Activated CD4-positive, alpha-beta T cell treated with anti-CD3 and anti-CD28 coated beads for 24 hours (primary cell): Measurements from ENCODE around the gene EBF3.

ENCODE experiments used
- DNase-seq, 2 donors: peaks; one replicate each; pipeline ENCODE4 v3.0.0-alpha.2; 2020; ENCODE audit warnings: low read depth in 2 of 2

Gene EBF3

DNA sequence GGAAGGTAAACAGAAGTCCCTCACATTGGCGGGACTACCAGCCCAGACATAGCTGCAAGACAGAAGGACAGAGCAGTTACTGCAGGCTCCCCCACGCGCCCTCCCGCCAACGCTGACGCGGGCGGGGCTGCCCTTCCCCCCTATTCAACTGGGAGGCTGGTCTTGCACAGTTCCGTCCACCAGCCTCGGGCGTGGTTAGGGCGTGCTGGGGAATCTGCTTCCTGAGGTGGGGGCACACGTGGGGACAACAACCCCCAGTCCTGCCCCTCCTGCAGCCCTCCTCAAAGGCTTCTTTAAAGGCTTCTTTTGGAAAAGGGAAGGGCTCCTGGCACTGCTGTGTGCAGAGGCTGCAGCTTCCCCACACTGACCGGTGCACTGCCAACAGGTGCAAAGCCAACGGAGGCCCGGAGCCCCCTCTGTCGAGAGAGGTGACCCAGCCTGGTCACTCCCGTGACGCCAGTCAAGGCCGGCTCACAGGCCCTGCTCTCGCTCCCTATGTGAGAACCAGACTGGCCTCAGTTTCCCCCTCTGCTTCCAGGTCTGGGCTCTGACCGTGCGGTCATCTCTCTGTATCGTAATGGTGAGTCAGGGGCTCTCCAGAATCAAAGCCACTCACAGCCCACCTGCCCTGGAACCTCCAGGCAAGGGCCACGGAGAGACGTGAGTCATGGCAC, 126.0 kb downstream of the EBF3 start:
- no peak for DNase-seq

DNA sequence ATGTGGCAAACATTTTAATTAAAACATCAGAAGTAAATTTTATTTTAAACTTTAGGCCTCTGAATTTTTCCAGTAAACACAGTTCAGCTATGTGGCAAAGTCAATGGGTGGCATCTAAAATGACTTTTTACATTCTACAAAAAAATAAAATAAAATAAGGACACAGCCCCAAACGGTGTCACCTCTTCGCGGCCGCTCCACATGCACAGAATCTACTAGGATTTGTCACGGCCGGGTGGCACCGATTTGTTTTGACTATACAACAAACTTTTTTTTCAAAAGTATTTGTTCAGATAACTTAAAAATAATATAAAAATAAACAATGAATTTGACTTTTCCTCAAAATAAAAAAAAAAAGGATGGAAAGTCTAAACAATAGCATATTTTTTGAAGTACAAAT, 127.8 kb downstream of the EBF3 start:
- no peak for DNase-seq

DNA sequence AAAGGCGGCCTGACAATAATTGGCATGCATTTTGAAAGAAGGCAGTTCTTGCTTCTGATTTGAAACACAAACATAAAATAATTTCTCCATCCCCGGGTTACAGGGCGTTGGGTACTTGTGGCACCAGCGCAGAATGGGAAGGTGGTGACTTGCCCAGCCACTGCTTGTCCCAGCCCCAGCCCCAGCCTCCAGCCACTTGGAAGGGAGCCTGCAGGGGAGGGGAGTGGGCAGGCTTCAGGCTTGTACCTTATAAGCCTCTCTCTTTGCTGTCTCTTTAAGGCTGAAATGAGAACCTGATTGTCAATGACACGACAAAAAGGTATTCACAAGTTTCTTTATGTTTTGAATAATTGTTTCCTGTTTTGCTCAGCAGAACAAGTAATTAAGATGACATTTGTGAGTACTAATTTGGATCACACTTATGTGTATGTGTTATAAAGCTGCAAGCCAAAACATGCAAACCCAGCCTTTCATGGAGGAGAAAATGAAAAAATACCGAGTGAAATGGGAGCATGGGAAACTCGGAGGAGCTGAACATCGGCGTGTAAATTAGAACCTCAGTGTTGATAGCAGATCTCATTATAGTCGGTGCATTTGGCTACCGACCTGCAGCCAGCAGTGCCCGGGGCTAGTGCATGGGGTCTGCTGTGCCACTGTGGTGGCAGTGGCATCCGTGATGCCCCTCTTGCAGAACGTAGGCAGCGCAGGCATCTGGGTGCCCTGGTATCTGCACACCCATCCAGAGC, 129.9 kb downstream of the EBF3 start:
- DNase-seq = no peak

DNA sequence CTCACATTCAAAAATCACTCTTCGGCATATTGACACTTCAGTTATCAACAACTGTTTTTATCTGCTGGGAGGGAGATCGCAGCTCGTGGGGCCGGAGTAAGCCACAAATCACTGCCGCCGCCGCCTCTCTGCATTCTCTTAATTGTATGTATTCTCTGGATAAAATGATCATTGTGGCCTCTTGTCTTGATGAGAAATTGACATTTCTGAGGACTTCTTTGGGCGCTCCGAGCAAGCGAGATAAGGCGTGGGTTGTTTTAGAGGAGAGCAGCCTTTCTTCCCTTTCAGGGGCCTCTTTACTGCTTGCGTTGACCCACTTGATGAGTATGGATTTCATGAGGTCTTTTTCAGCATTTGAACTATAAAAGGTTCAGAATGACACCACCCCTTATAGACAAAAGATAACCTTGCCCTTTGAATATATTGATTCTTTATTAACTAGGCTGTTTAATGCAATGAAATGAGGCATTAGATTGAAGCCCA, 130.6 kb downstream of the EBF3 start:
- no peak for DNase-seq

DNA sequence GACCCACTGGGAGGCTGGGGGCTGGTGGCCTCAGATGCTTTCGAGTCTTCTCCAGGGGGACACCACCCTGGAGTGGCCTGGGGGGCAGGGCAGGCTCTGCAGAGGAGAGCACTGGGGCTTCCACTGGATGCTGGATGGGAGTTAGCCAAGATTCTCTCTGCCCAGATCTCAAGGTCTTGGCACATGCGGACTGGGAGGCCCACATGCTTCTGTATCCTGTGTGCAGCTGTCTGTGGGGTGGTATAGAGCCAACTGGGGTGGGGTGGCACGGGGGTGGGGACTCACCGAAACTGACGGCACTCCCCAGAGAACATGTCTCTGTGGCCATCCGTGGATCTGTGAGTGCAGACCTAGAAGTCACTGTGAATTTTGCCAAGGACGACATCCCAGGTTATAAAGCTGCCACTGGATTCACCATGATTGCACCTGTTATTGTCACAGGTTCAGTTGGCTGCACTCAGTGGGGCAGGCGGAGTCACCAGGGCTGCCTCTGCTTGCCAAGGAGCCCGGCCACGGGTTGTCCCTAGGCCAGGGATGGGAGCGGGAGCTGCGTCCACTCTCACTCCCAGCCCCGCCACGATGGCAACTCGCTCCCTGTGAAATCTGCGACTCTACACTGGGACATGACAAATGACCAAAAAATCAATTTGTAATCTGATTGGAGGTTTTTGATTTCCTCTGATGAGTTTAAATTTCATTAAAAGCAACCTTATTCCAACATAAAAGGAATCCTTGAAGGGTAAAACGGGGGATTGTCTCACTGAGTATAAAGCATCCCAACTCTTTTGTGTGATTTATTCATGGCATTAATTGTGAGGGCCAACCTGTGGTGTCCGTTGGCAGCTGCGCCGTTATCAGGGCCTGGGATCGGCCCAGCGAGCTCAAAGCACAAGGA, 131.3 kb downstream of the EBF3 start:
- no peak for DNase-seq

DNA sequence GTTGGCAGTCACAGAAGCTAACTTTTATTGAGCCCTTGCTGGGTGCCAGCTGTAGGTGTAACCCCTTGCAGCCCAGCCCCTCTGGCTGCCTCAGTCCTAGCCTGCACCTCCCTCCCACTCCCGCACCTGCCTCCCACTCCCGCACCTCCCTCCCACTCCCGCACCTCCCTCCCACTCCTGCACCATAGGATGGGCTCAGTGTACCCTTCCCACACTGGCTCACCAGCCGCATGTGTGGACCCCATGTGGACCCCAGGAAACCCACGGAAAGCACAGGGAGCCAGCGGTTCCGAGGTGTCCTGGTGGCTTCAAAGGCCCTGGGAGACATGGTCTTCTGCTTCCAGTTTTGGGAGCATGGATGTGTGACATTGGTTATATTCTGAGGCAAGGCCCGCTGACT, 132.9 kb downstream of the EBF3 start:
- DNase-seq = no peak

DNA sequence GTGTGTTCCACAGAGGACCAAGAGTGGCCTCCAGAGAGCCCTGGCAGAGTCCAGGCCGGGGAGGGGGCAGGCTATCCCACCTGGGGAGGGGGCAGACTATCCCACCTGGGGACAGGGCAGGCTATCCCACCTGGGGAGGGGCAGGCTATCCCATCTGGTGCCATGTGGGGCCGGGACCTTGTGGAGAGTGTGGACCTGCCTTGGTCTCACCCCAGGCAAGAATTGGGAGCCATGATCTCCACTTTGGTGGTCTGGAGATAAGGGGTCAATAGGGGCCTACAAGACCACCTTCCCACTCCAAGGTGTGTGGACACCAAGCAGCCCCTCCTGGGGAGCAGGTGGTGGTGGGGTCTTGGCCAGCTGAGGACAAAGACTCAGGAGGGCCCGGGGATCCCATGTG, 138.2 kb downstream of the EBF3 start:
- no peak for DNase-seq

DNA sequence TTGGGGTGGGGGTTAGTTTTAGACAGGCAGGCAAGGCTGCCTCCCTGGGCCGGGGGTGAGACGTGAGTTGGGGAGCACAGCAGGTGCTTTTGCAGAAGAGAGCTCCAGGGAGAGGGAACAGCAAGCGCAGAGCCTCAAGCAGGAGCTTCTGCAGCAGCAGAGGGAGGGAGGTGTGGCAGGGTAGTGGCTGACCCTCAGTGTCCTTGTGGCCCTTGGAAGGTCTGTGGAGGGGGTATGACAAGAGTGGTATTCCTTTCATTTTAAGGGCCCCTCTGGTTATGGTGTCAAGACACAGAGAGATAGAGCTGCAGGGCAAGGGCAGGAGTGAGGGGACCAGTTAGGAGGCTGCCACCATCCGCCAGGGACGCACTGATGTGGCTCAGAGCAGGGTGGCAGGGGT, 138.9 kb downstream of the EBF3 start:
- DNase-seq = no peak

DNA sequence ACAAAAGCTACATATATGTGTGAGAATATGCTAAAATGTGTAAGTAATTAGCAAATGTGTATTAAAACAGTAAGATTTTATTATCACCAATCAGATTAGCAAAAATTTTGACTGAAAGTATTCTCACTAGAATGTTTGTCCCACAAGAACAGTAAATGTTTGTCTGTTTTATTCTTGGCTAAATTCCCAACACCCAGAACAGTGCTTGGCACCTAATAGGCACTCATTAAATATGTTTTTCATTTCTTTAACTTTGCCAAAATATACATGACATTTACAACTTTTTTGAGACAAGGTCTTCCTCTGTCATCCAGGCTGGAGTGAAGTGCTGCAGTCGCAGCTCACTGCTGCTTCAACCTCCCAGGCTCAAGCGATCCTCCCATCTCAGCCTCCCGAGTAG, 143.6 kb downstream of the EBF3 start:
- DNase-seq = no peak

DNA sequence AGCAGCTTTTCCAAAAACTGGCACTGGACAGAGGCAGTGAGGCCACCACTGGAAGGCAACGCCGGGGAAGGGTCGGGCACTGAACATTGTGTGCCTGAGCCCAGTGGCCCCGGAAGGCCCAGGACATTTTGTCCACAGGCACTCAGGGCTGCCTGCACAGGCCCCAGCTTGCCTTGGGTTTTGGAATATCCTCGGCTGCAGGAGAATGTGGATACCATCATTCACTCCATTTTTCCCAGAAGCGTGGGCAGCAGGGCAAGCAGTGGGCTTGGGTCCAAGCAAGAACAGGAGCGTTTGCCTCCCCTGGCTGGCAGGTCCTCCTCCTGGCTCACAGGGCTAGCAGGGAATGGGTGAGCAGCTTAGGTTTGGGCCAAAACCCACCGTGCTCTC, 147.4 kb downstream of the EBF3 start:
- no peak for DNase-seq

DNA sequence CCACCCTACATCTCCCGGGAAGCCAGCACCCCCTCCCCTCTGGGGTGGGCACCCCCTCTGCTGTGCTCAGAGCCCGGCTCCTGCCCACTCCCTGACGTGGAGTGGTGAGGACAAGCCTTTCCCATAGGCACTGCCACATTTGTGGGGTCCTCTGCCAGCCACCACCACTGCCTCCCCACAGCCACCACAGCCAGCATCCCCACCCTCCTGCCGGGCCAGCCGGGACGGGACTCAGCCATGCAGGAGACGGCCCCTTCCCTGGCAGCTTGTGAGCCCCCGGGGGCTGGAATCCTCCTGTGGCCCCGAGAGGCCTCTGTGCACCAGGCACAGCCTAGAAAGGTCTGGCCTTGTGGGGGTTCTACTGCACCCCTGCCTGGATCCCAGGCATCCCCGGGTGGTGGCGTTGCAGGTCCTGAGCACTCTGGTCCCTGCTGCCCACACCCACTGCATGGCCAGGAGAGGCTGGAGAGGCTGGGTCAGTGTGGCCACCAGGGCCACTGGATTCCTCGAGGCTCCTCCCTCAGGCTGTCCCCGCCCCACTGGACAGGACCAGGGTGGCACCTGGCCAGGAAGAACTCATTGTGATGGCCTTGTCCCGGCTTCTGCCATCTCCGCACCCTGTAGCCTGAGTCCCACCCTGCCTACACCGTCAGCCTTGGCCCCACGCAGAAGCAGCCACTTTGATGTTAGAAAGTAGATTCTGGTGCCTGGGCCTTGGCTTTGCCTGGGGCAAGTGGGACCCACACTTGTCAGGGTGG, 148.0 kb downstream of the EBF3 start:
- DNase-seq = no peak

DNA sequence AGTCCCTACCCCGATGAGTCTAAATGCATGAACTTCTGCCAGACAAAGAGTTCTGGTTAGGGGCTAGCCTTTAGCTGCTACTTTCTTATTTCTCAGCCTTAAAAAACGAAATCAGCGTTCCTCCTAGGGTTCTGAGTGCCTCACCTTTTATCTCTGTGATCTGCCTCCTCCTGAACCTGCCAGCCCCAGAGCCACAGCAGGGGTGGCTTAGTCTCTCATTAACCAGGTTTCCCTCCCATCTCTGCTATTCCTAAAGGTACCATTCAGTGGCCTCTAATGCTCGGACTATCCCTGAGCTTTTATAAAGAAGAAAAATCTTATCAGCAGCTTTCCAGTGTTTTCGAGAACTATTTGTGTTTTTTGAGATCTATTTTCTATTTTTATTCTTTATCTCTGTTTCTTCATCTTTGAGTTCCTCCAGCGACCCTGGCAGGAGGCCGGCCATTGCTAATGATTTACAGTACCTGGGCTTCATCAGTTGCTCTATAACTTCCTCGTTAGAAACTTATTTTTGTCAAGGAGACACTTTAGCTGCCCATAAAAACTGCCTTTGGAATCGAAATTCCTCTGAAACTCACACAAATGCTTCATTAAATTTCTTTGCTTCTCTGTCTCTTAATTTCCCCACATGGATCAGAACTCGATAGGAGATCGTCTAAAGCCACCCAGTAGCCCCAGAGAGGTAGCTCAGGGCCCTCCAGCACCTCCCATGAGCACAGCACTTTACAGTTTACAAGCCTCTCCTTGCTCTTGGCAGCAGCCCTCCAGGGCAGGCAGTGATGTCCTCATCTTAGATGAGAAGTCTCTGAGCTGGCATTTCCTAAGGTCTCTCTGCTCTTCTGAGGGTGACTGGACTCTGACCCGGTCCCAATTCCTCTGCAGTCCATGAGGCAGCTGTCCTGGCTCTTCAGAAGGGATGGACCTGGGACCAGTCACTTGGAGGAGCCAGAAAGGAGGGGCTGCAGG, 149.1 kb downstream of the EBF3 start:
- no peak for DNase-seq

DNA sequence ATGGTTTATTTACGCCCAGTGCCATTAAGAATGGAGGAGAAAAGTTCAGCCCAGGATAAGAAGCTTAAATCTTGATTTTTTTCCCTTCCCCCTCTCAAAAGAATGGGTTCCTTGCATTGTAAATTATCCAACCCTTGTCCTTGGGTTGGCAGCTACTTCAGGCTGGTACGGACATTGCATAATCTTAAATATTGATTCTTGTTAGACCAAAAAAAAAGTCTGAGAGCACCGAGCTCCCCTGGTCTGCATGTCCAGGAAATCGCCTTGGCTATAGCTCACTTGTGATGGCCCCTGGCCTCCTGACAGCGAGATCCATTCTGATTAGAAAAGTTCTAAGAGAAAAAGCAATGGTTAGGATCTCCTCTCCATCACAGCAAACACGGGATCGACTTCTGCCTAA, 151.7 kb downstream of the EBF3 start:
- no peak for DNase-seq

DNA sequence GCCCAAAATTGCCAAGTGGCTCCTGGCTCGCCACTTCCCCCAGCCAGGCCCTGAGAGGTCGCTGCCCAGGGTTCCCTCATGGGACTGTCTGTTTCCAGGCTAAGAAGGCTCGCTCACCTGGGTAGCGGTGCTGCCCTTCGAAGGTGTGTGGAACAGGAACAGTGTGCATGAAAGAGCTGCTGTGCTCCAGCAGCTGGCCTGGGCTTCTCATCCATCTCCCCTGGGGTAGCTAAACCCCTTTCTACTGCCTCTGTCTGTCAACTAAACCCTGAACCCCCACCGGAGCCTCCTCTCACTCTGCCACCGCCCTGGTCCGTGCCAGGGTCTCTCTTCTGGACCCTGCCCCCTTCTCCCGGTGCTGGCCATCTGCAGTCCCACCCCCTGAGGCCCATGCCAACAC, 152.9 kb downstream of the EBF3 start:
- no peak for DNase-seq

DNA sequence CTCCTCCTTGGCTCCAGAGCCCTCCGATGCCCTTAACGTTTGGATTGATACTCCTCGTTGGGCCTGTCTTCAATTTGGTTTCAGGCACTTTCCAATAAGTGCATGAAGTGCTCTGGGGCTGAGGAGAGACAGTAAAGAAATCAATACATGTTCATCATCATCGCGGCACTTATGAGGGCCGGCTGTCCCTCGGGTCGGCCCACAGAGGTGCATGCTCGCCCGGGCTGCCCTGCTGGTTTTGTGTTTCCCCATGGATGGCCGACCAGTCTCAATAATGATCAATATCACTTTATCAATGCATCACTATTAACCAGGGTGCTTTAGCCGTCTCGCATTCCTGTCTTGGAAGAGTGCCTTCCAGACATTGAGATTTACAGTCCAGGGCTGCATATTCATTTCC, 154.2 kb downstream of the EBF3 start:
- DNase-seq = no peak

DNA sequence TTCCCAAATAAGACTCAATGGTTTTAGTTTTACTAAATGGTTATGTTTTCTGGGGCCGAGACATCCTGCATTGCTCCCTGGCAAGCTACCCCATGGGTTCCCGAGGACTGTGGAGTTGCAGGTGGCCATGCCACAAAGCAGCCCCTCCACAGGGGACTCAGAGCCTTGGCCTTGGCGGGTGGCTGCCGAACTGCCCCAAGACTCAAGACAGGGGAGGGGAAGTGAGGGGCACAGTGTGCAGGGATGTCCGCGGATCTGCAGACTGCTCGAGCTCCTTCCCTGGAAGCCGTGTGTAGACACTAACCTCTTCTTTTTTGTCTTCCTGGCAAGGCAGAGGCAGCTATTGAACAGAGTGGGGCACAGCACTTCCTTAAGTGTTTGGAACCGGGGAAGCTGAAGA, 154.6 kb downstream of the EBF3 start:
- no peak for DNase-seq

DNA sequence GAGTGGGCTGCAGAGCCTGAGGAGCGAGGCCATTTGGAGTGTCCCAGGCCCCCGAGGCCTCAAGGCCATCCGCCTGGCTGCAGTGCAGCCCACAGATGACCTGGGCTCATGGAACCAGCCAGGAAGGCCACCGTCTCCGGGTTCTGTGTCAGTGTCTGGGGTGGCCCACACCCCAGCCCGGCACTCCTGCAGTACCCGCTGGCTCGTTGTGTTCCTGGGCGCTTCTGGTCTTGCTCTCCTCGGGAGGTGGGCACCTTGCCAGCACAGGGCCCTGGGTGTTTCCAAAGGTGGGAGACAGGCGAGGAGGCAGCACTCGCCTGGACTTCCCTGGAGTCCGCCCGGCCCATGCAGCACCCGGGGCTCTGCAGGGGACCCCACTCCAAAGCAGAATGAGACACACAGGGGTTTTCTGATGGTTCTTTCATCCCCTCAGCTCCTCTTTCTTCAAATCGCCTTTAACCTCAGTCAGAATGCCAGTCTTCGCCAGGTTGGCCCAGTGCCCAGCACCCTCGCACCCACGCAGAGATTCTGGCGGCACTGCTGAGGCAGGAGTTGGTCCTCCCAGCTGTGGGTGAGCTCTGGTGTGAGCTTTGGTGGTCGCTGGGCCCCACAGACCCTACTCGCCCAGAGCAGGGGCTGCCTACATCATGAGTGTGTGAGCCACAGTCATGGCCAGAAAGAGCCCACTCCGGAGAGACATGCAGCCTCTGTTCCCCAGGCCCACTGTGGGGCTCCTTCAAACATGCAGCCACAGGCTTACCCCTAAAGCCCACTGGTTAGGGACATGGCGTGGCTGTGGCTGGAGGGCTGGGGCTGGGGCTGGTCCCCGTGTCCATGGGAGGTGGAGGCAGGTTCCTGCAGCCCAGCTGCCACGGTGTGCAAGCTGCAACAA, 155.7 kb downstream of the EBF3 start:
- DNase-seq = no peak

DNA sequence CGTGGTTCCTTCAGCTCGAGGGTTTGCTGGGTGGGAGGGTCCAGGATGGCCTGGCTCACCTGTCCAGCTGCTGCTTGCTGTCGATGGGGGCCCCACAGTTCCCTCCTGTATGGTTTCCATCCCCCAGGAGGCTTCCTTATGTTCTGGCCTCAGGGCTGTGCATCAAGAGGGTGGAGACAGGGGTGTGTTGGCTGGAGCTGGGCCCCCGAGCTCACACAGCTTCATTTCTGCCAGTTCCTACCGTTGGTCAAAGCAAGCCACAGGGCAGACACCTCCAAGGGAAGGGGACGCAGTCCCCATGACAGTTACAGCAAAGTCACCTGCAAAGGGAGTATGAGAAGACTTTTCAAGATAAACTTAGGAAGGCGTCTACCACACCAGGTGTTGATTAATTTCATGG, 156.9 kb downstream of the EBF3 start:
- no peak for DNase-seq

DNA sequence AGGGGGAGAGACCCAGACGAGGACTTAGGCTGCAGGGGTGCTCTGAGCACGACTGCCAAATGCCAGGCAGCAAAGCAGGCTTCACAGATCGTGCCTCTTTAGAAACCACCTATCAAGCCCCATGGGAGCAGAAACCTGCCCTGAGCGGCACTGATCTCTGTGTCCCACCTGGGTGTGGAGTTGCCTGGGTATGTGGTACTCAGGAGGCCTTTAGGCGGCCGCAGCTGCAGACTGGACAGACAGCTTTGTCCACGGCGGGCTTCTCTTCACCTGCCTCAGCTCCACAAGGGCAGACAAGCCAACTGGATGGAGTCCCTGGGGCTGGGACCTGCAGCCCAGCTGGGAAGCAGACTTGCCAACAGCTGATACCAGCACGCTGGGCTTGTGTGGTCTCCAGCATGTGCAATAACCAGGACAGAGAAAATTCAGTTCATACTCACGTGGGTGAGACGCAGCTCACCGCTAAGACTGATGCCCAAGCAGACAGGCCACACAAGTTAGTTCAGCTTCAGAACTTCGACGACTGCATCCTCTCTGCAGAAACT, 163.2 kb downstream of the EBF3 start:
- DNase-seq = no peak
